ENCODE data around the gene TMEM52.

TMEM52 gene

DNA sequence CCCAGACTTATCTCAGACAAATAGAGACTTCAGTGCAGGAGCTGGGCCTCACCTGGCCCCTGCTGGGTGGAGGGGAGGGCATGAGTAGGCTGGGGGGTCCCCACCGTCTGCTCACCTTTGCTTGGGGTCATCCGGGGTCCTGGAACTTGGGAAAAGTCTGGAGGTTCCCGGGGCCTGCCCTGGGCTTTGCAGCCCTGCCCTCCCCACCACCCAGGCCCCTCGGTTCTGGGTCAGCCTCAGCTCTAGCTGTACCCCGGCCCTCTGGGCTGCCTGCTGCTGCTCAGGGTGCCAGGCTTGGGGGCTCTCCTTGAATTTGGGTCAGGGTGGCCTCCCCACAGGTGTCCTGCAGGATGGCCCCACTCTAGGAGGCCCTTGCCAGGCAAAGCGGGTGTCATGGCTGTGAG lies 2.4 kb upstream of the TMEM52 start:
- H3K4me3 ChIP-seq (ENCODE audit: low read depth, low read length) = no peak overlapping the region
- no peak for DNase-seq (ENCODE audit: low read depth)
- in situ Hi-C loops (cut with HindIII; ENCODE audit: low sequenced_read_pairs) = no loop called here
- TF ChIP-seq, protein P1, sequence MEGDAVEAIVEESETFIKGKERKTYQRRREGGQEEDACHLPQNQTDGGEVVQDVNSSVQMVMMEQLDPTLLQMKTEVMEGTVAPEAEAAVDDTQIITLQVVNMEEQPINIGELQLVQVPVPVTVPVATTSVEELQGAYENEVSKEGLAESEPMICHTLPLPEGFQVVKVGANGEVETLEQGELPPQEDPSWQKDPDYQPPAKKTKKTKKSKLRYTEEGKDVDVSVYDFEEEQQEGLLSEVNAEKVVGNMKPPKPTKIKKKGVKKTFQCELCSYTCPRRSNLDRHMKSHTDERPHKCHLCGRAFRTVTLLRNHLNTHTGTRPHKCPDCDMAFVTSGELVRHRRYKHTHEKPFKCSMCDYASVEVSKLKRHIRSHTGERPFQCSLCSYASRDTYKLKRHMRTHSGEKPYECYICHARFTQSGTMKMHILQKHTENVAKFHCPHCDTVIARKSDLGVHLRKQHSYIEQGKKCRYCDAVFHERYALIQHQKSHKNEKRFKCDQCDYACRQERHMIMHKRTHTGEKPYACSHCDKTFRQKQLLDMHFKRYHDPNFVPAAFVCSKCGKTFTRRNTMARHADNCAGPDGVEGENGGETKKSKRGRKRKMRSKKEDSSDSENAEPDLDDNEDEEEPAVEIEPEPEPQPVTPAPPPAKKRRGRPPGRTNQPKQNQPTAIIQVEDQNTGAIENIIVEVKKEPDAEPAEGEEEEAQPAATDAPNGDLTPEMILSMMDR (IDR thresholded peaks at IDR 0.05; ENCODE audit: low read depth, low read length, missing control alignments) = no peak

DNA sequence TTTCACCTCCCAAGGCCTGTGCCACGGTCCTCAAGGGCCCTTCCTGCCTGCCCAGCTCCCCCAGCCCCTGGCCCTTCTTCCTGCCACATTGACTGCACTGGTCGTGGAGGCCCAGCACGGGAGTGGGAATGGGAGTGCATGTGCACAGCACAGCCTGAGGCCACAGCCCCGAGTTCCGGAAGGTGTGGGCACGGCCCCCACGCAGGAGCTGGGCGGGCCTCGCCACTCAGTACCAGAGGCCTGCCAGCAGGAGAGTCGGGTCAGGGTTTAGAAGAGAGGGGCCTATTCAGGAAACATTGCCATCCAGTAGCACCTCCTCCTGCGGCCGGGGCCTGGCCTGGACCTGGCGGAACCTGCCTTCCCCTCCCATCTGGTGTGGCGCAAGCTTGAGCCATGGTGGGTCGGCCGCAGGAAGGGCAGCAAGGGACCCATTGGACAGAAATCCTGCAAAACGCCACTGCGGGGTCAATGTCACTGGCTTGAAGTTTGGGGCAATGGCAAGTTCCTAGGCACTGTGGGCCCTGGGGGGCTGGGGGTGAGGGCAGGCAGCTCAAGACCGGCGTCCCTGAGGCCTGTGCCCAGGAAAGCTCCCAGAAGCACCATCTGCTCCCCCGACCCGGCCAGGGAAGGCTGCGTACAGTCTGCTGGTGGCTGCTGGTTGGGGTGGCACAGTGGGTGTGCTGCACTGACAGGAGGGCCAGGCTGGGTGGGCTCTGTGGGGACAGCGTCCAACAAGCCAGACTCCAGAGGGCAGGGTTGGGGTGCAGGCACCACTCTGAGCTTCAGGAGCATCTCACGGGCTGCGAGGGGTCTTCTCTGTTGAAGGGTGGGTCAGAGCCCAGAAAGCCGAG lies 1.8 kb upstream of the TMEM52 start:
- no peak overlapping the region for H3K4me3 ChIP-seq (ENCODE audit: low read depth, low read length)
- in situ Hi-C loops (cut with HindIII; ENCODE audit: low sequenced_read_pairs) = no loop called here
- TF ChIP-seq, protein P1 (IDR thresholded peaks at IDR 0.05; ENCODE audit: low read depth, low read length, missing control alignments) = no peak
- DNase-seq (ENCODE audit: low read depth) = no peak

GRCh38 chr1:1920057-1920607 lies 1.1 kb upstream of the TMEM52 start:
- in situ Hi-C loops (cut with HindIII; ENCODE audit: low sequenced_read_pairs) = no loop called here
- no peak for DNase-seq (ENCODE audit: low read depth)
- TF ChIP-seq, protein P1 (IDR thresholded peaks at IDR 0.05; ENCODE audit: low read depth, low read length, missing control alignments) = no peak
- H3K4me3 ChIP-seq (ENCODE audit: low read depth, low read length) = no peak overlapping the region

GRCh38 chr1:1919304-1920056 lies 401 bp upstream of the TMEM52 start:
- peak; percentile 79 for DNase-seq (ENCODE audit: low read depth)
- in situ Hi-C loops (cut with HindIII; ENCODE audit: low sequenced_read_pairs) = no loop called here
- TF ChIP-seq, protein P1 (IDR thresholded peaks at IDR 0.05; ENCODE audit: low read depth, low read length, missing control alignments) = no peak
- H3K4me3 ChIP-seq (ENCODE audit: low read depth, low read length) = peak overlapping the region; percentile 43

- H3K4me3 ChIP-seq (ENCODE audit: low read depth, low read length) = peak overlapping the region; percentile 43
- no peak for DNase-seq (ENCODE audit: low read depth)
- in situ Hi-C loops (cut with HindIII; ENCODE audit: low sequenced_read_pairs) = no loop called here
- TF ChIP-seq, protein P1 (IDR thresholded peaks at IDR 0.05; ENCODE audit: low read depth, low read length, missing control alignments) = no peak
These were observed 831 bp downstream of the TMEM52 start for GRCh38 chr1:1917995-1918900.

Measured in astrocyte of the cerebellum (primary cell).